Measurements from ENCODE around the gene DMBX1.

DNA sequence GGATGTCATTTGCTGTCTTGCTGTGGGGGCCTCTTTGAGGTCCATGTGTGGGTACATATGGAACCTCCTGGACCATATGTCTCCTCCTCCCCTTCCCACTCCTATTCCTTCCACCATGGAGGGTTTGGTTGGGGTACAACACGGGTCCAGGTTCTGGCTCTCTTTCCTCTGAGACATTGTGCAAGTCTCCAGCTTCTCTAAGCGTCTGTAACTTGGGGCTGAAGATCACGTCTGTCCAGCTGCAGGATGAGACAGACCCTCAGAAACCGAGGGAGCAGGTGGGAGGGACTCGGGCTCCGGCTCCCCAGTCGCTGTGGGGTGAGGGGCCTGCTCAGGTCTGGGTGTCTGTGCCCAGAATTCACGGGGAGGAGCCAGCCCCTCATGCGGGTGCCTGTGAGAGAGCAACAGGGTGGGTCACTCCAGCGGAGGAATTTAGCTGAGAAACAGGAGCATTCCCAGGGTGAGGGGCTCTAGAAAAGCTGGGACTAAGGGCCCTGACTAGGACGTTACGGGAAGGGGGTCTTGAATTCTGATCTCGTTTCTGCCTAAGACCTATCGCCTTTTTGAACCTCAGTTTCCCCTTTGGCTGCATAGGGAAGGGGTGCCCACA is 42.0 kb upstream of the DMBX1 start:
- TF ChIP-seq, protein P1, sequence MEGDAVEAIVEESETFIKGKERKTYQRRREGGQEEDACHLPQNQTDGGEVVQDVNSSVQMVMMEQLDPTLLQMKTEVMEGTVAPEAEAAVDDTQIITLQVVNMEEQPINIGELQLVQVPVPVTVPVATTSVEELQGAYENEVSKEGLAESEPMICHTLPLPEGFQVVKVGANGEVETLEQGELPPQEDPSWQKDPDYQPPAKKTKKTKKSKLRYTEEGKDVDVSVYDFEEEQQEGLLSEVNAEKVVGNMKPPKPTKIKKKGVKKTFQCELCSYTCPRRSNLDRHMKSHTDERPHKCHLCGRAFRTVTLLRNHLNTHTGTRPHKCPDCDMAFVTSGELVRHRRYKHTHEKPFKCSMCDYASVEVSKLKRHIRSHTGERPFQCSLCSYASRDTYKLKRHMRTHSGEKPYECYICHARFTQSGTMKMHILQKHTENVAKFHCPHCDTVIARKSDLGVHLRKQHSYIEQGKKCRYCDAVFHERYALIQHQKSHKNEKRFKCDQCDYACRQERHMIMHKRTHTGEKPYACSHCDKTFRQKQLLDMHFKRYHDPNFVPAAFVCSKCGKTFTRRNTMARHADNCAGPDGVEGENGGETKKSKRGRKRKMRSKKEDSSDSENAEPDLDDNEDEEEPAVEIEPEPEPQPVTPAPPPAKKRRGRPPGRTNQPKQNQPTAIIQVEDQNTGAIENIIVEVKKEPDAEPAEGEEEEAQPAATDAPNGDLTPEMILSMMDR (conservative IDR thresholded peaks at IDR 0.05), result no peak
- no peak for TF ChIP-seq EZH2 (IDR thresholded peaks at IDR 0.05; ENCODE audit: low read depth)
